ENCODE measurements around the gene WWP2. TPM values are rescaled to one million over a fixed set of nuclear protein-coding genes. Genes with fewer than 3 reads are reported as not detected.

The WWP2 gene
- polyA plus RNA-seq, 3 donors: 29.6 to 54.4 (median 46.0) TPM

GRCh38 chr16:69831212-69832123 is 69.3 kb downstream of the WWP2 start:
- H2AFZ ChIP-seq (ENCODE audit: insufficient read depth, low read depth, low read length, poor library complexity, severe bottlenecking): no peak overlapping the region
- no peaks in the 10 kb centered on the region for H3K4me1 ChIP-seq (ENCODE audit: control insufficient read depth in 1 of 2, insufficient read depth in 2 of 2, low read length in 2 of 2)
- no peak for DNase-seq
- intact Hi-C loops (cut with micrococcal nuclease): no loop called here
- no peaks in the 10 kb centered on the region for H3K79me2 ChIP-seq (ENCODE audit: insufficient read depth, low read length)
- Mint-ChIP-seq H3K4me1 (peaks cover 12% of the 10 kb centered on the region), H3K9me3 (no peaks in the 10 kb centered on the region), H3K4me3 (no peak overlapping the region), H3K27ac (no peak overlapping the region), H3K27me3 (ENCODE audit: low read depth in 3 of 3) (peaks cover 0 to 2% (median 0%) of the 10 kb centered on the region in 3 donors), H3K36me3 (peaks cover 56 to 72% of the 10 kb centered on the region in 2 donors)
- TF ChIP-seq CTCF (IDR thresholded peaks at IDR 0.05): no peak
- H3K4me3 ChIP-seq (replicated peaks in 1 of 3; ENCODE audit: low read depth in 2 of 3, low read length in 3 of 3): no peak overlapping the region
- 100% methylated on average over 6 of the region's 13 CpGs for WGBS (ENCODE audit: insufficient coverage)
- peaks cover 40% of the 10 kb centered on the region for H4K20me1 ChIP-seq (ENCODE audit: insufficient read depth, low read length)
- H3K36me3 ChIP-seq (replicated peaks in 1 of 2; ENCODE audit: control insufficient read depth in 1 of 2, insufficient read depth in 2 of 2, low read length in 2 of 2): peaks cover 39 to 72% of the 10 kb centered on the region in 2 donors
- H3K9me3 ChIP-seq (replicated peaks in 1 of 2; ENCODE audit: control insufficient read depth in 1 of 2, insufficient read depth in 1 of 2, low read length in 2 of 2): no peaks in the 10 kb centered on the region
- no peak overlapping the region for H3K27ac ChIP-seq (ENCODE audit: low read depth in 1 of 2, low read length in 2 of 2)
- no peak overlapping the region for H3K4me2 ChIP-seq (replicated peaks; ENCODE audit: extremely low read depth, low read length, poor library complexity, severe bottlenecking)
- no peak overlapping the region for H3K9ac ChIP-seq (ENCODE audit: insufficient read depth, low read length, poor library complexity, severe bottlenecking)
- H3K27me3 ChIP-seq (ENCODE audit: control insufficient read depth in 2 of 2, insufficient read depth in 2 of 2, low read length in 2 of 2): no peaks in the 10 kb centered on the region

GRCh38 chr16:69833357-69834282 is 71.5 kb downstream of the WWP2 start:
- H3K27ac Mint-ChIP-seq: peak overlapping the region in 6 of 7 donors; percentile 36 to 88 (median 64)
- H3K9me3 ChIP-seq (replicated peaks in 1 of 2; ENCODE audit: control insufficient read depth in 1 of 2, insufficient read depth in 1 of 2, low read length in 2 of 2): no peaks in the 10 kb centered on the region
- H4K20me1 ChIP-seq (ENCODE audit: insufficient read depth, low read length): peaks cover 36% of the 10 kb centered on the region
- H3K4me1 Mint-ChIP-seq: peaks cover 12% of the 10 kb centered on the region
- H3K36me3 Mint-ChIP-seq: peaks cover 50 to 64% of the 10 kb centered on the region in 2 donors
- peaks cover 0 to 2% (median 0%) of the 10 kb centered on the region in 3 donors for H3K27me3 Mint-ChIP-seq (ENCODE audit: low read depth in 3 of 3)
- no peak overlapping the region for H3K4me3 ChIP-seq (replicated peaks in 1 of 3; ENCODE audit: low read depth in 2 of 3, low read length in 3 of 3)
- intact Hi-C loops (cut with micrococcal nuclease): no loop called here
- no peak overlapping the region for H2AFZ ChIP-seq (ENCODE audit: insufficient read depth, low read depth, low read length, poor library complexity, severe bottlenecking)
- no peaks in the 10 kb centered on the region for H3K27me3 ChIP-seq (ENCODE audit: control insufficient read depth in 2 of 2, insufficient read depth in 2 of 2, low read length in 2 of 2)
- no peak for TF ChIP-seq CTCF (IDR thresholded peaks at IDR 0.05)
- no peak for DNase-seq
- no peaks in the 10 kb centered on the region for H3K9me3 Mint-ChIP-seq
- H3K9ac ChIP-seq (ENCODE audit: insufficient read depth, low read length, poor library complexity, severe bottlenecking): no peak overlapping the region
- H3K4me2 ChIP-seq (replicated peaks; ENCODE audit: extremely low read depth, low read length, poor library complexity, severe bottlenecking): no peak overlapping the region
- H3K36me3 ChIP-seq (replicated peaks in 1 of 2; ENCODE audit: control insufficient read depth in 1 of 2, insufficient read depth in 2 of 2, low read length in 2 of 2): peaks cover 39 to 74% of the 10 kb centered on the region in 2 donors
- H3K27ac ChIP-seq (ENCODE audit: low read depth in 1 of 2, low read length in 2 of 2): peak overlapping the region; percentile 44 to 64
- H3K79me2 ChIP-seq (ENCODE audit: insufficient read depth, low read length): no peaks in the 10 kb centered on the region
- WGBS (ENCODE audit: insufficient coverage): 42% methylated on average over 3 of the region's 7 CpGs
- H3K4me3 Mint-ChIP-seq: peak overlapping the region in 1 of 2 donors; percentile 44
- H3K4me1 ChIP-seq (ENCODE audit: control insufficient read depth in 1 of 2, insufficient read depth in 2 of 2, low read length in 2 of 2): no peaks in the 10 kb centered on the region
